Breast epithelium (tissue), 4 donors: Measurements from ENCODE around the gene IL4. TPM values are rescaled to one million over a fixed set of nuclear protein-coding genes. Genes with fewer than 3 reads are reported as not detected.

Source experiments
- DNase-seq, 2 donors: peaks; one replicate each; pipeline ENCODE4 v3.0.0-alpha.2; 2019; ENCODE audit warnings: low spot score in 2 of 2
- H3K27ac ChIP-seq, 2 donors: fragments of 200-600 bp; sonication (generic) in 1 of 2; one replicate each; pipeline ENCODE4 v1.5.1; 2016 to 2019; ENCODE audit warnings: mild to moderate bottlenecking in 1 of 2
- H3K27me3 ChIP-seq, 2 donors: fragments of 200-600 bp; sonication (generic) in 1 of 2; one replicate each; pipeline versions ENCODE4 v1.5.1 to v1.6.0; 2017 to 2019; ENCODE audit warnings: control low read depth in 1 of 2, mild to moderate bottlenecking in 1 of 2
- H3K36me3 ChIP-seq: fragments of 200-600 bp; one replicate; pipeline ENCODE4 v1.5.1; 2019
- H3K4me1 ChIP-seq, 2 donors: fragments of 200-600 bp; sonication (generic); one replicate each; pipeline ENCODE4 v1.5.1; 2016 to 2019; ENCODE audit warnings: control low read depth in 1 of 2
- H3K4me3 ChIP-seq, 3 donors: fragments of 200-600 bp; sonication (generic); 1 replicate in 2 of 3; 2 replicates in 1 of 3; pipeline ENCODE4 v1.5.1; 2016 to 2019; ENCODE audit warnings: mild to moderate bottlenecking in 3 of 3, moderate library complexity in 2 of 3
- H3K9me3 ChIP-seq, 2 donors: fragments of 200-600 bp; sonication (generic) in 1 of 2; one replicate each; pipeline ENCODE4 v1.5.1; 2016 to 2019; ENCODE audit warnings: control low read depth in 1 of 2
- CTCF ChIP-seq, 3 donors: fragments of 450-650 bp; IDR thresholded peaks; one replicate each; pipeline ENCODE4 v1.5.1; 2016 to 2017; ENCODE audit warnings: antibody characterized with exemption in 3 of 3, mild to moderate bottlenecking in 3 of 3, moderate library complexity in 3 of 3
- POLR2A ChIP-seq: fragments of 450-650 bp; IDR thresholded peaks from one replicate; pipeline ENCODE4 v1.6.1; 2016; ENCODE audit warnings: antibody characterized with exemption, mild to moderate bottlenecking, moderate library complexity
- POLR2AphosphoS5 ChIP-seq, 3 donors: sonication (generic); formaldehyde crosslinking; IDR thresholded peaks; one replicate each; pipeline ENCODE4 v1.6.1; 2017; ENCODE audit warnings: antibody characterized with exemption in 3 of 3
- intact Hi-C: fragments of 100-400 bp; cut with DNase I; formaldehyde crosslinking; loops from one replicate; pipeline ENCODE4 v1.15.1; 2023; ENCODE audit warnings: low total_unique reads
- total RNA-seq, 3 donors: library from RNA; depleted of rRNA; stranded (reverse); fragments of >200 nt; gene quantifications; one replicate each; pipeline ENCODE4 v1.1.0, GENCODE V29; 2016

The IL4 gene
- total RNA-seq, 3 donors from 2014 or later: not detected

DNA sequence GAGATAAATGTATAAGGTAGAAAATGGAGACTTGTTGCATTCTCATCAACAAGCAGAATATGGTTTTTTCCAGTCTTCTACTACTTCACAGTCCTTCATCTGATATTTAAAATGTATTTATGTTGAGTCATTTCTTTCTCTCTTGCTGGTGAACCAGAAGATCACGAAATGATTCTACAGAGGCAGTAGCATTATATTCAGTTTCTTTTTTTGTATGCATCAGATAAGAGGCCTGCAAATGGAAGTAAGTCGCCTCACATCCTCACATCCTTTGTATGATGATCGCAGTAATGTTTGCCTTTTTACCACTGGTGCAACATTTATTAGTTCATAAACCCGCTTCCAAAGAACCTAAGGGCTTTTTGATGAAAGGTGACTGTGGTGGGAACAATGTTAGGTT is 37.9 kb upstream of the IL4 start:
- Histone ChIP-seq H3K27me3 (no peaks in the 10 kb centered on the region), H3K4me1 (no peaks in the 10 kb centered on the region), H3K27ac (no peak overlapping the region), H3K9me3 (no peaks in the 10 kb centered on the region), H3K36me3 (peaks cover 4% of the 10 kb centered on the region), H3K4me3 (no peak overlapping the region)
- no peak for TF ChIP-seq POLR2A
- TF ChIP-seq POLR2AphosphoS5 (IDR thresholded peaks at IDR 0.05): no peak
- no peak for TF ChIP-seq CTCF (IDR thresholded peaks at IDR 0.05)
- no peak for DNase-seq
- intact Hi-C loops: no loop called here

GRCh38 chr5:132637241-132637640 is 36.5 kb upstream of the IL4 start:
- intact Hi-C loops: no loop called here
- Histone ChIP-seq H3K4me3 (no peak overlapping the region), H3K27me3 (no peaks in the 10 kb centered on the region), H3K9me3 (no peaks in the 10 kb centered on the region), H3K27ac (no peak overlapping the region), H3K36me3 (peaks cover 4% of the 10 kb centered on the region), H3K4me1 (no peaks in the 10 kb centered on the region)
- no peak for DNase-seq
- no peak for TF ChIP-seq CTCF (IDR thresholded peaks at IDR 0.05)
- TF ChIP-seq POLR2A: no peak
- no peak for TF ChIP-seq POLR2AphosphoS5 (IDR thresholded peaks at IDR 0.05)

DNA sequence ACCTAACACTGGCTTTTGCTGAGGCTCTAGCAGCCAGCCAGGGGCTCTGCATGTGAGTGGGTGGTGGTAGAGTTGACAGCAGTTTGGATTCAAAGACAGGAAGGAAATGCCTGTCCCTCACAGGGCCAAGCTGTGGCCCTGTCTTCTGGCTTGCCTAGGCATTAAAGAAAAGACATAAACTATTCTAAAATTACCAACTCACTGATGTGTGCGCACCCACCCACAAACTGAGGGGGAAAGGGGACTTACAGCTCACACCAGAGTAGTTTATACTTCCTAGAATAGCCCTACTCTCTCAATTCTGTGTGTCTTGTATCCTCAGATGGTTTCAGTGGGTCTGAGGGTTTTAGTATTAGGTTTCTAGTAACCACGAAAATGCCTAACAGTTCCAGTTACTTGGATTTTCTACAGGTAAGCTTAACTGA is 34.1 kb upstream of the IL4 start:
- TF ChIP-seq POLR2AphosphoS5 (IDR thresholded peaks at IDR 0.05): no peak
- TF ChIP-seq CTCF (IDR thresholded peaks at IDR 0.05): no peak
- no peak for TF ChIP-seq POLR2A
- Histone ChIP-seq H3K27ac (no peak overlapping the region), H3K27me3 (no peaks in the 10 kb centered on the region), H3K36me3 (peaks cover 4% of the 10 kb centered on the region), H3K4me3 (no peak overlapping the region), H3K4me1 (no peaks in the 10 kb centered on the region), H3K9me3 (no peaks in the 10 kb centered on the region)
- intact Hi-C loops: no loop called here
- no peak for DNase-seq

GRCh38 chr5:132640613-132641012 is 33.2 kb upstream of the IL4 start:
- H3K27ac ChIP-seq: no peak overlapping the region
- peaks cover 4% of the 10 kb centered on the region for H3K36me3 ChIP-seq
- H3K4me1 ChIP-seq: no peaks in the 10 kb centered on the region
- H3K4me3 ChIP-seq: no peak overlapping the region
- H3K27me3 ChIP-seq: no peaks in the 10 kb centered on the region
- intact Hi-C loops: no loop called here
- no peak for DNase-seq
- TF ChIP-seq POLR2A (no peak), CTCF (IDR thresholded peaks at IDR 0.05) (no peak), POLR2AphosphoS5 (IDR thresholded peaks at IDR 0.05) (no peak)
- no peaks in the 10 kb centered on the region for H3K9me3 ChIP-seq

GRCh38 chr5:132641241-132641723 is 32.5 kb upstream of the IL4 start:
- Histone ChIP-seq H3K27me3 (no peaks in the 10 kb centered on the region), H3K9me3 (no peaks in the 10 kb centered on the region), H3K27ac (no peak overlapping the region), H3K36me3 (peaks cover 4% of the 10 kb centered on the region), H3K4me1 (no peaks in the 10 kb centered on the region), H3K4me3 (no peak overlapping the region)
- intact Hi-C loops: no loop called here
- no peak for DNase-seq
- TF ChIP-seq POLR2A: no peak
- TF ChIP-seq POLR2AphosphoS5 (IDR thresholded peaks at IDR 0.05): no peak
- no peak for TF ChIP-seq CTCF (IDR thresholded peaks at IDR 0.05)
